ENCODE data around the gene NCK1. TPM values are rescaled to one million over a fixed set of nuclear protein-coding genes. Genes with fewer than 3 reads are reported as not detected.

NCK1 gene
- polyA plus RNA-seq, 1 experiment: 11.7 TPM

DNA sequence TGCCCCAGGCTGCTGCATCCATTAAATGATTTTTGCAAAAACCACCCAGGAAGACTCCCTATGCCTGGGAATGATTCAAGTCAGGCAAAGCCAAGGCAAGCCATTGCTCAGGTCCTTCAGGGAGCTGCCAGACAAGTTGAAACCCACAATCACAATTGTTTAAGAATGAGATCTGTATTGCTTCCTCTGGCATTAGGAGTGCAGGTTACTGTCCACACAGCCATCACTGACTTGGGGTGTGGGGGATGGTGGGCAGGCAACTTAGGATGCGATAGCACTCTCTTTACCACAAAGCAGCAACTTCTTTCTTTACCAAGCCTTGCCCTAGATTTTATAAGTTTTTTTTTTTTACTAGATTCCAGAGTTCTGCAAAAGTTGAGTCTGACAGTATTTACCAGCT, 80.8 kb downstream of the NCK1 start:
- DNase-seq (ENCODE audit: low read depth): no peak
- CTCF ChIA-PET: interaction anchor here (0.6 kb wide), 1 partner anchor 501 kb away, joined by 3 read pairs; no protein-coding TSS in a partner anchor
- no peaks in the 10 kb centered on the region for H3K36me3 ChIP-seq (ENCODE audit: control insufficient read depth, insufficient read depth, low read length)
- no peak overlapping the region for H3K4me3 ChIP-seq (ENCODE audit: low read depth, low read length)
- POLR2A ChIA-PET: interaction anchor here (0.6 kb wide), 1 partner anchor 190 kb away, joined by 6 read pairs; the partner anchor contains the start of gene STAG1
- no peaks in the 10 kb centered on the region for H3K27me3 ChIP-seq (ENCODE audit: control insufficient read depth, insufficient read depth, low read length)
- TF ChIP-seq, protein P1, sequence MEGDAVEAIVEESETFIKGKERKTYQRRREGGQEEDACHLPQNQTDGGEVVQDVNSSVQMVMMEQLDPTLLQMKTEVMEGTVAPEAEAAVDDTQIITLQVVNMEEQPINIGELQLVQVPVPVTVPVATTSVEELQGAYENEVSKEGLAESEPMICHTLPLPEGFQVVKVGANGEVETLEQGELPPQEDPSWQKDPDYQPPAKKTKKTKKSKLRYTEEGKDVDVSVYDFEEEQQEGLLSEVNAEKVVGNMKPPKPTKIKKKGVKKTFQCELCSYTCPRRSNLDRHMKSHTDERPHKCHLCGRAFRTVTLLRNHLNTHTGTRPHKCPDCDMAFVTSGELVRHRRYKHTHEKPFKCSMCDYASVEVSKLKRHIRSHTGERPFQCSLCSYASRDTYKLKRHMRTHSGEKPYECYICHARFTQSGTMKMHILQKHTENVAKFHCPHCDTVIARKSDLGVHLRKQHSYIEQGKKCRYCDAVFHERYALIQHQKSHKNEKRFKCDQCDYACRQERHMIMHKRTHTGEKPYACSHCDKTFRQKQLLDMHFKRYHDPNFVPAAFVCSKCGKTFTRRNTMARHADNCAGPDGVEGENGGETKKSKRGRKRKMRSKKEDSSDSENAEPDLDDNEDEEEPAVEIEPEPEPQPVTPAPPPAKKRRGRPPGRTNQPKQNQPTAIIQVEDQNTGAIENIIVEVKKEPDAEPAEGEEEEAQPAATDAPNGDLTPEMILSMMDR (IDR thresholded peaks at IDR 0.05; ENCODE audit: insufficient read depth, low read depth, low read length): no peak

DNA sequence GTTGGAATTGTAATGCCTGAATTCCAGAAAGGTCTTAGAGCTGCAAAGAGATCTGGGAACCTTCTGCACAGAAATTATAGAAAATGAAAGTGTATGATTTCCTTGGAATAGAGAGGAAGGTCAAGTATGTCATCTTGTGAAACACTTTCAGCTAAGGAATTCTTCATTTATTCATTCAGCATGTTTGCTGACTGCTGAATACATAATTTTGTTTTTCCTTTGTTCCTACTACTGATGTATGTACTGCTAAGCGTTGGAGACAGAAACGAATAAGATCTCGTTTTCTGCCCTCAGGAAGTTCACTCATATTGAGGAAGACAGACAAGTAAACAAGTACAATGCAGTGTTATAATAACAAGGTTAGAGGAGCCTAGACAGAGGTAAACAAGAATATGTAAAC, 81.4 kb downstream of the NCK1 start:
- Histone ChIP-seq H3K36me3 (ENCODE audit: control insufficient read depth, insufficient read depth, low read length) (no peaks in the 10 kb centered on the region), H3K4me3 (ENCODE audit: low read depth, low read length) (no peak overlapping the region), H3K27me3 (ENCODE audit: control insufficient read depth, insufficient read depth, low read length) (no peaks in the 10 kb centered on the region)
- TF ChIP-seq, protein P1 (IDR thresholded peaks at IDR 0.05; ENCODE audit: insufficient read depth, low read depth, low read length): no peak
- CTCF ChIA-PET: interaction anchor here (0.6 to 0.7 kb wide), 2 partner anchors 69 to 502 kb away, joined by 3 read pairs; no protein-coding TSS in a partner anchor
- DNase-seq (ENCODE audit: low read depth): no peak
- POLR2A ChIA-PET: interaction anchor here (0.6 kb wide), 1 partner anchor 191 kb away, joined by 6 read pairs; the partner anchor contains the start of gene STAG1

DNA sequence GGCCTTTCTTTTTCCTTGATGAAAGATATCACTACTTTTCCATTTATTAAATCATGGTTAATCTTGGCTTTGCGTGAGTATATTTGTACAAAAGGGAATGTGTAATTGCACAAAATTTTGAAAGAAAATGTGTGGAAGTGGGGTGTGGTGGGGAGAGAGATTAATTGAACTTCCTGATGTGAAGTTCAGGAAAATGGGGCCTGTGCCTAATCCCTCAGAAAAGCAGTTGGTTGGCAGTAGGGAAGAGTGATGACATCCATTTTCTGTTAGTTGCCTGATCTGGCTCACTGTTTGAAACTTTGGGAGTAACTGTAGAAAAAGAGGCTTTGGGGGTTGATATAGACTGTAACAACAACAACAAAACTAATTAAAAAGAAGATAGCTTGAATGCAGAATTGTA, 85.0 kb downstream of the NCK1 start:
- no peak for DNase-seq (ENCODE audit: low read depth)
- ChIA-PET POLR2A (no interaction called here), CTCF (interaction anchor here (0.9 to 1.4 kb wide), 3 partner anchors 65 to 194 kb away, joined by 3 to 10 read pairs (median 3); partner anchors contain the start of gene STAG1)
- no peaks in the 10 kb centered on the region for H3K36me3 ChIP-seq (ENCODE audit: control insufficient read depth, insufficient read depth, low read length)
- no peaks in the 10 kb centered on the region for H3K27me3 ChIP-seq (ENCODE audit: control insufficient read depth, insufficient read depth, low read length)
- H3K4me3 ChIP-seq (ENCODE audit: low read depth, low read length): no peak overlapping the region
- TF ChIP-seq, protein P1 (IDR thresholded peaks at IDR 0.05; ENCODE audit: insufficient read depth, low read depth, low read length): no peak

DNA sequence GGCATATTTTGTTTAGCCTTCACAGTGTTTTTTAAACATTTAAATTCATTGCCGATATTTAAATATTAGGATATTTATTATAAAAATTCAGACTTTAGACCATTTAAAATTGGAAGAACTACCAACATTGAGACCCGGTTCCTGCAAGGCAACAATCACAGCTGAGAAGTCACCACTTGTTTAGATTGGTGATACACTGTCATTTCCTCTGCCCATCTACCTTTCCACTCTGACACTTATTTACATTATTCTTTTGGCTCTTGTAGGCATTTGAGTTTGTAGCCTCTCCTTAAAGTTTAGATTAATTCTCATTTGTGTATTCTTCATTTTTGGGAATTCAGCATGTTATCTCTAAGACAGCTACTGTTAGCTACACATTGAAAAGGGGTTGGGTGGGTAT, 85.5 kb downstream of the NCK1 start:
- ChIA-PET POLR2A (no interaction called here), CTCF (interaction anchor here (0.9 to 1.7 kb wide), 5 partner anchors 65 to 195 kb away, joined by 3 to 10 read pairs (median 3); partner anchors contain the start of gene STAG1)
- TF ChIP-seq, protein P1 (IDR thresholded peaks at IDR 0.05; ENCODE audit: insufficient read depth, low read depth, low read length): no peak

DNA sequence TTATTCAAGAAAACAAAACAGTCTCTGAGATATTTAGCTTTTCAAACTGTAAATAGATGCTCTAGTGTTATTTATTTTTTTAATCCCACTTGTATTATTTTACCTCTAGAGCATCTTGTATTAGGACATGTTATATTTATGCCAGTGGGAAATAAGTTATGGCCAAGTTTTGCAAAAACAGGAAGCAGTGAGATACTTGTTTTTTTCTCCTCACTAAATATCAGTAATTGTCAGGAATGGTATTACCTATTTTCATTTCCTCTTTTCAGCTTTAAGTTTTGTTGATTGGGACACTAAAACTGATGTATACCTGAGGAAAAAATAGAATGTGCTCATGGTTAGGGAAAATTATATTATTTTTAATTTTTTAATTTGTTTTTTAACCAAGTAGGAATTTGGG, 87.1 kb downstream of the NCK1 start:
- POLR2A ChIA-PET: no interaction called here
- TF ChIP-seq, protein P1 (IDR thresholded peaks at IDR 0.05; ENCODE audit: insufficient read depth, low read depth, low read length): no peak

More for the DNA sequence above, 85.5 kb downstream of the NCK1 start:
- H3K4me3 ChIP-seq (ENCODE audit: low read depth, low read length): no peak overlapping the region
- no peak for DNase-seq (ENCODE audit: low read depth)
- H3K27me3 ChIP-seq (ENCODE audit: control insufficient read depth, insufficient read depth, low read length): no peaks in the 10 kb centered on the region
- H3K36me3 ChIP-seq (ENCODE audit: control insufficient read depth, insufficient read depth, low read length): no peaks in the 10 kb centered on the region

More for the DNA sequence above, 87.1 kb downstream of the NCK1 start:
- Histone ChIP-seq H3K4me3 (ENCODE audit: low read depth, low read length) (no peak overlapping the region), H3K27me3 (ENCODE audit: control insufficient read depth, insufficient read depth, low read length) (no peaks in the 10 kb centered on the region), H3K36me3 (ENCODE audit: control insufficient read depth, insufficient read depth, low read length) (no peaks in the 10 kb centered on the region)
- CTCF ChIA-PET: interaction anchor here (1.0 to 1.7 kb wide), 2 partner anchors 65 to 91 kb away, joined by 4 read pairs; no protein-coding TSS in a partner anchor
- DNase-seq (ENCODE audit: low read depth): no peak

Data from BJ (cell line).